Measurements from ENCODE around the gene IRAK1. TPM values are rescaled to one million over a fixed set of nuclear protein-coding genes. Genes with fewer than 3 reads are reported as not detected.

The IRAK1 gene
- total and polyA plus RNA-seq, 2 of the 13 experiments (the other 11 are each of a cell fraction or from before 2014, with no cell fraction given), result 57.7 to 77.3 TPM

DNA sequence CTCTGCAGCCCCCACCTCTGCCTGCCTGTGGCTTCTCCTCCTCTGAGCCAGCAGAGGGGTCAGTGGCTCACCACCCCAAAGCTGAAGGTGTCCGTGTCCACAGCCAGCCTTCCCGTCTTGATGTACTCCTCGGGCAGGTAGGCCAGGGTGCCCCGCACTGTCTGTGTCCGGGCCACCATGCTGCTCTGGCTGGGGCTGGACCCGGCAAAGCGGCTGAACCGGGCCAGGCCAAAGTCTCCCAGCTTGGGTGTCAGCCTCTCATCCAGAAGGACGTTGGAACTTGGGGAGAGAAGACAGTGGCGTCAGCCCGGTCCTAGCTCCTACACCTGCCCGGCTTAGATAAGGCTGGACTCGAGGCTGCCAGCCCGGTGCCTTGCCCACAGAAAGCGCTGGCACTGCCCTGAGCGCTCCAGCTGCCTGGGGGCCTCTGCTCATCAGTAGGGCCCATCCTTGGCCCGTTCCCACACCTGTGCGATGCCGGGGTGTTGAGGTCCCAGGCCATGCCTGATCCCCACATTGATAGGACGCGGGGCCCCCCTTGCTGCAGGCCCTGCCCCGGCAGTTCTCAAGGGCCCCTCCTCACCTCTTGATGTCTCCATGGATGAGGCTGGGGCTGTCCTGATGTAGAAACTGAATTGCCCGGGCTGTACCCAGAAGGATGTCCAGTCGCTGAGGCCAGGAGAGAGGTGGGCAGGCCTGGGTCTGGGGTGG is 3.2 kb downstream of the IRAK1 start:
- Histone ChIP-seq H3K4me2 (ENCODE audit: low read depth, low read length) (no peak overlapping the region), H3K36me3 (replicated peaks in 1 of 2; ENCODE audit: control insufficient read depth in 1 of 2, insufficient read depth in 2 of 2, low read length in 2 of 2) (peaks cover 0 to 7% of the 10 kb centered on the region in 2 experiments; a peak in 1 of 5 replicates), H3K4me3 (replicated peaks in 1 of 3; ENCODE audit: insufficient read depth in 1 of 3, low read depth in 2 of 3, low read length in 3 of 3) (no peak overlapping the region), H3K9me3 (ENCODE audit: low read length) (no peaks in the 10 kb centered on the region), H3K4me1 (ENCODE audit: insufficient read depth, low read length) (peaks cover 48% of the 10 kb centered on the region), H2AFZ (ENCODE audit: low read length) (no peak overlapping the region), H3K27ac (ENCODE audit: extremely low read length, insufficient read depth, low read length) (no peak overlapping the region), H4K20me1 (ENCODE audit: insufficient read depth, low read length) (no peaks in the 10 kb centered on the region), H3K9ac (ENCODE audit: insufficient read depth, low read depth, low read length) (no peak overlapping the region), H3K27me3 (ENCODE audit: control insufficient read depth in 1 of 2, insufficient read depth in 2 of 2, low read length in 2 of 2) (no peaks in the 10 kb centered on the region), H3K79me2 (ENCODE audit: insufficient read depth, low read length) (peaks cover 15% of the 10 kb centered on the region)
- FAIRE-seq (no peak), ATAC-seq (no peak), DNase-seq (ENCODE audit: low spot score) (no peak)
- BruUV-seq (replicated peaks), result no TSS peak
- POLR2A ChIA-PET, result no interaction called here
- in situ Hi-C loops (cut with HindIII; ENCODE audit: extremely low pct_ligation_motif_present, low pct_unique_long_range_greater_than_20kb) (no loop called here), intact Hi-C loops (cut with micrococcal nuclease; ENCODE audit: unreplicated experiment) (no loop called here)
- TF ChIP-seq HNRNPUL1 (IDR thresholded peaks at IDR 0.05; ENCODE audit: low read depth, low read length), result no peak
- TF ChIP-seq ZFYVE20 (CRISPR knock-in tag; IDR thresholded peaks at IDR 0.05; ENCODE audit: borderline replicate concordance, low read depth), result no peak
- TF ChIP-seq, protein P1, sequence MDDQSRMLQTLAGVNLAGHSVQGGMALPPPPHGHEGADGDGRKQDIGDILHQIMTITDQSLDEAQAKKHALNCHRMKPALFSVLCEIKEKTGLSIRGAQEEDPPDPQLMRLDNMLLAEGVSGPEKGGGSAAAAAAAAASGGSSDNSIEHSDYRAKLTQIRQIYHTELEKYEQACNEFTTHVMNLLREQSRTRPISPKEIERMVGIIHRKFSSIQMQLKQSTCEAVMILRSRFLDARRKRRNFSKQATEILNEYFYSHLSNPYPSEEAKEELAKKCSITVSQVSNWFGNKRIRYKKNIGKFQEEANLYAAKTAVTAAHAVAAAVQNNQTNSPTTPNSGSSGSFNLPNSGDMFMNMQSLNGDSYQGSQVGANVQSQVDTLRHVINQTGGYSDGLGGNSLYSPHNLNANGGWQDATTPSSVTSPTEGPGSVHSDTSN (CRISPR knock-in tag; IDR thresholded peaks at IDR 0.05; ENCODE audit: borderline replicate concordance), result no peak
- TF ChIP-seq RBFOX2 (IDR thresholded peaks at IDR 0.05; ENCODE audit: low read depth, low read length), result peak; percentile 32; the same call in 1 of the 2 replicates
- TF ChIP-seq TRIM24 (CRISPR knock-in tag; IDR thresholded peaks at IDR 0.05), result no peak
- peak; percentile 67 for TF ChIP-seq AGO2 (optimal IDR thresholded peaks at IDR 0.05; ENCODE audit: low read depth, low read length)
- TF ChIP-seq SATB2 (CRISPR knock-in tag; IDR thresholded peaks at IDR 0.05), result no peak
- no CpG with 5 or more reads among the region's 24 CpGs for WGBS (ENCODE audit: low lambda C conversion rate)
- CTCF ChIA-PET (ENCODE audit: low intra/inter-chr PET ratio, low total read pairs), result no interaction called here

All from HepG2 (cell line).